ENCODE measurements around the gene LEMD3. TPM values are rescaled to one million over a fixed set of nuclear protein-coding genes. Genes with fewer than 3 reads are reported as not detected.

LEMD3 gene
- total and polyA plus RNA-seq, 2 donors from 2014 or later = 7.5 to 31.8 TPM

DNA sequence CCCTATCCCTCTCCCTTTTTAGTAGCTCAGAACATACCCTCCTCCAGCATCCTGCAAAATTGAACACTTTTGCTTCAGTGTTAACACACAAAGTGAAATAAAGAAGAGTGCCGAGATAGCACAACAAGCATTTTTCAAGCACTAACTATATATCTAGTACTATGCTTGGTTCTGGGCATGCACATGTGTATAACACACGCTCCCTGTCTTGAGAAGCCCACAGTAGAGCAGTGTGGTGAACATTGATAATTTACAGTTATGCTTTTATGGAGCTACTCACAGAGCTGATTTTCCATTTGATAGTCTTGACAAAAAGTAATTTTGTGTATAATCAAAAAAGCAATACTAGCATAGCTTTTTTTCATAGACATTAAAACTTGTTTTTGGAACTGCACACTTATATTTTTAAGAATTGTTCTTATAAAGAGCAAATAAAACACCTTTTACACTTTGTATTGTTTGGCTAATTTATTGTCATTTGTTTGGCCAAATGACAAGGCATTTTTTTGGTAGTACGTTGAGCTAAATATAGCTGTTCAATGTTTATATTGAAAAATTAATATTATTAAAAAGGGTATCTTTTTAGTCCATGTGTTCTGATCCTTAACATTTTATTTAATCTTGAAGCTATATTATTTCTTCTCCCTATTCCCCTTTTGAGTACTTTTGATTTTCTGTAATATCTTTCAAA lies 39.7 kb downstream of the LEMD3 start:
- no peaks in the 10 kb centered on the region for H3K4me1 ChIP-seq (ENCODE audit: control insufficient read depth in 2 of 3, insufficient read depth in 2 of 3, low read depth in 1 of 3, low read length in 3 of 3)
- H3K9ac ChIP-seq (ENCODE audit: low read length in 3 of 3) = no peak overlapping the region
- FAIRE-seq (no peak), DNase-seq (no peak)
- H3K27ac ChIP-seq (ENCODE audit: low read depth in 2 of 2, low read length in 2 of 2) = no peak overlapping the region
- no peak overlapping the region for H3K4me3 ChIP-seq (ENCODE audit: low read length in 3 of 3)
- TF ChIP-seq, protein P1, sequence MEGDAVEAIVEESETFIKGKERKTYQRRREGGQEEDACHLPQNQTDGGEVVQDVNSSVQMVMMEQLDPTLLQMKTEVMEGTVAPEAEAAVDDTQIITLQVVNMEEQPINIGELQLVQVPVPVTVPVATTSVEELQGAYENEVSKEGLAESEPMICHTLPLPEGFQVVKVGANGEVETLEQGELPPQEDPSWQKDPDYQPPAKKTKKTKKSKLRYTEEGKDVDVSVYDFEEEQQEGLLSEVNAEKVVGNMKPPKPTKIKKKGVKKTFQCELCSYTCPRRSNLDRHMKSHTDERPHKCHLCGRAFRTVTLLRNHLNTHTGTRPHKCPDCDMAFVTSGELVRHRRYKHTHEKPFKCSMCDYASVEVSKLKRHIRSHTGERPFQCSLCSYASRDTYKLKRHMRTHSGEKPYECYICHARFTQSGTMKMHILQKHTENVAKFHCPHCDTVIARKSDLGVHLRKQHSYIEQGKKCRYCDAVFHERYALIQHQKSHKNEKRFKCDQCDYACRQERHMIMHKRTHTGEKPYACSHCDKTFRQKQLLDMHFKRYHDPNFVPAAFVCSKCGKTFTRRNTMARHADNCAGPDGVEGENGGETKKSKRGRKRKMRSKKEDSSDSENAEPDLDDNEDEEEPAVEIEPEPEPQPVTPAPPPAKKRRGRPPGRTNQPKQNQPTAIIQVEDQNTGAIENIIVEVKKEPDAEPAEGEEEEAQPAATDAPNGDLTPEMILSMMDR (IDR thresholded peaks at IDR 0.05; ENCODE audit: borderline replicate concordance, extremely low read depth, insufficient read depth) = no peak
- H3K27me3 ChIP-seq (ENCODE audit: control insufficient read depth, insufficient read depth, low read length) = no peaks in the 10 kb centered on the region
- no peaks in the 10 kb centered on the region for H3K36me3 ChIP-seq (ENCODE audit: control insufficient read depth in 2 of 3, insufficient read depth in 3 of 3, low read length in 3 of 3)
- H3K9me3 ChIP-seq (ENCODE audit: control insufficient read depth in 2 of 3, insufficient read depth in 1 of 3, low read length in 3 of 3) = no peaks in the 10 kb centered on the region
- intact Hi-C loops (cut with DNase I) = no loop called here

DNA sequence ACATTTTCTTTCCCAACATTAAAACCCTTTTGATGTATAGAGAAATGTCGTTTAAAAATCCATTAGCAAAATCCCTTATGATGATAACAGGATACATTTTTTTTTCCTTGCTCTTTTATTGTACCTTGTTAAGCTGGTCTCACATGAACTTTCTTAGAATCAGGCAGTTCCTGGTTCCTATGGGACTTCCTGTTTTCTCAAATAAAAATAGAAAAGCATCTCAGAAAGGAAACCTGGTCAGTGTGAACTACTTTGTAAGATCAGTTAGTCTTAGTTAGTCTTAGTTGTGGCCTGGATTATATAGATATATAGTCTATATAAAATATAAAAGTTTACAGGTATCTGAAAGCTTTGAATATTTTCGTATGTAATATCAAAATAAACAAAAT lies 40.3 kb downstream of the LEMD3 start:
- Histone ChIP-seq H3K27me3 (ENCODE audit: control insufficient read depth, insufficient read depth, low read length) (no peaks in the 10 kb centered on the region), H3K27ac (ENCODE audit: low read depth in 2 of 2, low read length in 2 of 2) (no peak overlapping the region), H3K4me3 (ENCODE audit: low read length in 3 of 3) (no peak overlapping the region), H3K9ac (ENCODE audit: low read length in 3 of 3) (no peak overlapping the region), H3K4me1 (ENCODE audit: control insufficient read depth in 2 of 3, insufficient read depth in 2 of 3, low read depth in 1 of 3, low read length in 3 of 3) (no peaks in the 10 kb centered on the region), H3K9me3 (ENCODE audit: control insufficient read depth in 2 of 3, insufficient read depth in 1 of 3, low read length in 3 of 3) (no peaks in the 10 kb centered on the region), H3K36me3 (ENCODE audit: control insufficient read depth in 2 of 3, insufficient read depth in 3 of 3, low read length in 3 of 3) (no peaks in the 10 kb centered on the region)
- DNase-seq (peak in 1 of 5 donors; percentile 12), FAIRE-seq (peak; percentile 64)
- intact Hi-C loops (cut with DNase I) = no loop called here
- TF ChIP-seq, protein P1 (IDR thresholded peaks at IDR 0.05; ENCODE audit: borderline replicate concordance, extremely low read depth, insufficient read depth) = no peak

DNA sequence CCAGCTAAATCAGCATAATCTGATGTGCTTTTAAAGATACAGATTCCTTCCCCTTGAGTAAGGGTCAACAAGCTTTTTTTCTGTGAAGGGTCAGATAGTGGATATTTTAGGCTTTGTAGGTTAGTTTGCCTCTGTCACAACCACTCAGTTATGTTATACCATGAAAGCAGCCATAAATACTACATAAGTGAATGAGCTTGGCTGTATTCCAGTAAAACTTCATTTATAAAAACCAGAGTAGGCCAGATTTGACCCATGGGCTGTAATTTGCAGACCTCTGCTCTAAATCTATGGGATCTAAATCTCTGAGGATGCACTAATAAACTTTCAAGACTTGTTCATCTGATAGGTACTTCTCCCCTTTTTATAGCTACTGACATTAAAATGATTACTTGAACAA lies 47.7 kb downstream of the LEMD3 start:
- Histone ChIP-seq H3K4me1 (ENCODE audit: control insufficient read depth in 2 of 3, insufficient read depth in 2 of 3, low read depth in 1 of 3, low read length in 3 of 3) (no peaks in the 10 kb centered on the region), H3K9me3 (ENCODE audit: control insufficient read depth in 2 of 3, insufficient read depth in 1 of 3, low read length in 3 of 3) (peaks cover 0 to 12% (median 3%) of the 10 kb centered on the region in 3 donors), H3K36me3 (ENCODE audit: control insufficient read depth in 2 of 3, insufficient read depth in 3 of 3, low read length in 3 of 3) (peaks cover 6 to 9% (median 7%) of the 10 kb centered on the region in 3 donors), H3K27ac (ENCODE audit: low read depth in 2 of 2, low read length in 2 of 2) (no peak overlapping the region), H3K9ac (ENCODE audit: low read length in 3 of 3) (no peak overlapping the region), H3K27me3 (ENCODE audit: control insufficient read depth, insufficient read depth, low read length) (no peaks in the 10 kb centered on the region), H3K4me3 (ENCODE audit: low read length in 3 of 3) (no peak overlapping the region)
- DNase-seq (no peak), FAIRE-seq (no peak)
- intact Hi-C loops (cut with DNase I) = no loop called here
- TF ChIP-seq, protein P1 (IDR thresholded peaks at IDR 0.05; ENCODE audit: borderline replicate concordance, extremely low read depth, insufficient read depth) = no peak

Measured in kidney (tissue), 14 donors.